Caco-2 (cell line): ENCODE data around the gene C1D. TPM values are rescaled to one million over a fixed set of nuclear protein-coding genes. Genes with fewer than 3 reads are reported as not detected.
"Not testable (repeated sequence)": the region's sequence is repeated elsewhere in the genome, so short reads cannot be mapped to it uniquely, and the experiment has no call there.

Experiments
- BruUV-seq: library from RNA; stranded (reverse); fragments of 400-500 nt; replicated peaks from 2 replicates; lab custom pipeline; 2021; lab: Mats Ljungman, UMichigan
- CTCF ChIA-PET: fragments of 300-600 bp; sonication (Branson Sonifier 250); formaldehyde crosslinking; loops from one replicate; lab custom pipeline; 2022; ENCODE audit warnings: antibody characterized with exemption; lab: Charles Lee
- POLR2A ChIA-PET: fragments of 300-600 bp; sonication (Branson Sonifier 250); formaldehyde crosslinking; loops from one replicate; lab custom pipeline; 2022; ENCODE audit warnings: antibody characterized with exemption; lab: Charles Lee
- DNase-seq, 2 experiments: peaks; one replicate each; pipeline versions ENCODE4 v3.0.0 to v3.0.0-alpha.2; 2020 to 2022
- H3K27me3 ChIP-seq: replicated peaks from 2 replicates; pipeline ENCODE4 v1.6.0; 2011; ENCODE audit warnings: low read length; ENCODE audit not compliant: control insufficient read depth, insufficient read depth
- H3K36me3 ChIP-seq: 2 replicates; pipeline ENCODE4 v1.5.1; 2011; ENCODE audit warnings: low read length; ENCODE audit not compliant: control insufficient read depth, insufficient read depth
- H3K4me1 ChIP-seq: fragments of 250-450 bp; sonication (Bioruptor Pico); 2 replicates; pipeline ENCODE4 v1.5.1; 2020; ENCODE audit warnings: mild to moderate bottlenecking
- H3K4me3 ChIP-seq: 2 replicates; pipeline ENCODE4 v1.5.1; 2011; ENCODE audit warnings: low read depth, mild to moderate bottlenecking, control low read depth, low read length
- H3K9me3 ChIP-seq: fragments of 250-450 bp; sonication (Bioruptor Pico); 2 replicates; pipeline ENCODE4 v1.5.1; 2020; ENCODE audit warnings: mild to moderate bottlenecking, moderate library complexity
- H3K27ac Mint-ChIP-seq: one replicate; pipeline ENCODE4 v1.8.0; 2022; ENCODE audit warnings: mixed read lengths; ENCODE audit not compliant: unreplicated experiment
- H3K27me3 Mint-ChIP-seq: one replicate; pipeline ENCODE4 v1.8.0; 2022; ENCODE audit warnings: mixed read lengths; ENCODE audit not compliant: insufficient read depth, unreplicated experiment
- H3K36me3 Mint-ChIP-seq: one replicate; pipeline ENCODE4 v1.8.0; 2022; ENCODE audit warnings: mild to moderate bottlenecking, mixed read lengths; ENCODE audit not compliant: insufficient read depth, unreplicated experiment
- H3K4me1 Mint-ChIP-seq: one replicate; pipeline ENCODE4 v1.8.0; 2022; ENCODE audit warnings: low read depth, mixed read lengths; ENCODE audit not compliant: unreplicated experiment
- H3K4me3 Mint-ChIP-seq: one replicate; pipeline ENCODE4 v1.8.0; 2022; ENCODE audit warnings: mild to moderate bottlenecking, moderate library complexity, mixed read lengths; ENCODE audit not compliant: unreplicated experiment
- H3K9me3 Mint-ChIP-seq: one replicate; pipeline ENCODE4 v1.8.0; 2022; ENCODE audit warnings: mixed read lengths; ENCODE audit not compliant: unreplicated experiment
- CTCF ChIP-seq, 2 experiments: fragments of 200-600 bp in 1 of 2; IDR thresholded peaks; 1 replicate in 1 of 2; 2 replicates in 1 of 2; pipeline versions ENCODE4 v1.5.1 to v1.8.0; 2011 to 2022; ENCODE audit warnings: antibody characterized with exemption in 1 of 2, control low read depth in 1 of 2, inconsistent platforms in 1 of 2, low read depth in 1 of 2, low read length in 1 of 2, mild to moderate bottlenecking in 1 of 2, moderate library complexity in 1 of 2; ENCODE audit not compliant: insufficient read depth in 1 of 2, severe bottlenecking in 1 of 2, unreplicated experiment in 1 of 2
- intact Hi-C: fragments of 100-400 bp; cut with micrococcal nuclease; formaldehyde crosslinking; loops from one replicate; pipeline ENCODE4 v1.10.0; 2022; ENCODE audit not compliant: unreplicated experiment
- total RNA-seq: library from RNA; stranded (reverse); gene quantifications from 2 replicates; pipeline ENCODE4 v1.2.3, GENCODE V29; 2022

Gene C1D
- total RNA-seq, 1 experiment from 2014 or later = 23.7 TPM

GRCh38 chr2:67996772-67997527 lies 65.9 kb downstream of the C1D start:
- BruUV-seq = no TSS peak
- H3K4me3 Mint-ChIP-seq = no peak overlapping the region
- Histone ChIP-seq H3K36me3 (no peaks in the 10 kb centered on the region), H3K4me3 (no peak overlapping the region), H3K4me1 (no peaks in the 10 kb centered on the region), H3K9me3 (peaks cover 10% of the 10 kb centered on the region; the same call in 1 of the 2 replicates), H3K27me3 (no peaks in the 10 kb centered on the region)
- H3K36me3 Mint-ChIP-seq = no peaks in the 10 kb centered on the region
- CTCF ChIA-PET = no interaction called here
- no peak overlapping the region for H3K27ac Mint-ChIP-seq
- intact Hi-C loops = no loop called here
- no peaks in the 10 kb centered on the region for H3K27me3 Mint-ChIP-seq
- H3K9me3 Mint-ChIP-seq = peaks cover 9% of the 10 kb centered on the region
- no peak for TF ChIP-seq CTCF (IDR thresholded peaks at IDR 0.05; ENCODE audit: insufficient read depth in 1 of 2, low read depth in 1 of 2, low read length in 1 of 2, severe bottlenecking in 1 of 2, unreplicated experiment in 1 of 2)
- no peak for DNase-seq
- H3K4me1 Mint-ChIP-seq = no peaks in the 10 kb centered on the region
- POLR2A ChIA-PET = no interaction called here

GRCh38 chr2:67994716-67995115 lies 68.1 kb downstream of the C1D start:
- ChIA-PET POLR2A (no interaction called here), CTCF (no interaction called here)
- Histone ChIP-seq H3K27me3 (no peaks in the 10 kb centered on the region), H3K4me1 (no peaks in the 10 kb centered on the region), H3K36me3 (no peaks in the 10 kb centered on the region), H3K4me3 (no peak overlapping the region), H3K9me3 (peaks cover 10% of the 10 kb centered on the region; the same call in 1 of the 2 replicates)
- DNase-seq = no peak
- intact Hi-C loops = no loop called here
- no peak overlapping the region for H3K27ac Mint-ChIP-seq
- no peak overlapping the region for H3K4me3 Mint-ChIP-seq
- no peak for TF ChIP-seq CTCF (IDR thresholded peaks at IDR 0.05; ENCODE audit: insufficient read depth in 1 of 2, low read depth in 1 of 2, low read length in 1 of 2, severe bottlenecking in 1 of 2, unreplicated experiment in 1 of 2)
- no TSS peak for BruUV-seq
- H3K4me1 Mint-ChIP-seq = no peaks in the 10 kb centered on the region
- H3K27me3 Mint-ChIP-seq = no peaks in the 10 kb centered on the region
- H3K36me3 Mint-ChIP-seq = no peaks in the 10 kb centered on the region
- H3K9me3 Mint-ChIP-seq = peaks cover 9% of the 10 kb centered on the region

GRCh38 chr2:67994069-67994468 lies 68.7 kb downstream of the C1D start:
- DNase-seq, H3K4me3 ChIP-seq, H3K4me3 Mint-ChIP-seq, H3K27me3 ChIP-seq, H3K27ac Mint-ChIP-seq, H3K4me1 ChIP-seq, H3K9me3 Mint-ChIP-seq, BruUV-seq, POLR2A ChIA-PET, H3K4me1 Mint-ChIP-seq, H3K36me3 ChIP-seq, H3K9me3 ChIP-seq, CTCF ChIA-PET, H3K36me3 Mint-ChIP-seq, H3K27me3 Mint-ChIP-seq, intact Hi-C loops: not testable (repeated sequence)
